Uterus (tissue), 4 donors: ENCODE results near the gene PAXIP1. TPM values are rescaled to one million over a fixed set of nuclear protein-coding genes. Genes with fewer than 3 reads are reported as not detected.
"Not testable (repeated sequence)": the region's sequence is repeated elsewhere in the genome, so short reads cannot be mapped to it uniquely, and the experiment has no call there.

Experiments used
- DNase-seq, 2 donors: peaks; one replicate each; pipeline ENCODE4 v3.0.0-alpha.2; 2019 to 2020
- H3K27ac ChIP-seq, 2 donors: fragments of 200-600 bp; sonication (generic); 1 replicate in 1 of 2; 2 replicates in 1 of 2; pipeline ENCODE4 v1.5.1; 2016 to 2018
- H3K27me3 ChIP-seq, 2 donors: fragments of 200-600 bp; sonication (generic); one replicate each; pipeline ENCODE4 v1.5.1; 2018 to 2019; ENCODE audit warnings: control low read depth in 1 of 2
- H3K36me3 ChIP-seq, 2 donors: fragments of 200-600 bp; sonication (generic); one replicate each; pipeline ENCODE4 v1.5.1; 2019; ENCODE audit warnings: control low read depth in 1 of 2
- H3K4me1 ChIP-seq, 2 donors: fragments of 200-600 bp; sonication (generic); one replicate each; pipeline ENCODE4 v1.5.1; 2018 to 2019; ENCODE audit warnings: control low read depth in 1 of 2
- H3K4me3 ChIP-seq, 2 donors: fragments of 200-600 bp; sonication (generic); 1 replicate in 1 of 2; 2 replicates in 1 of 2; pipeline ENCODE4 v1.5.1; 2018 to 2019; ENCODE audit warnings: mild to moderate bottlenecking in 1 of 2
- H3K9me3 ChIP-seq, 2 donors: fragments of 200-600 bp; sonication (generic); one replicate each; pipeline ENCODE4 v1.5.1; 2019; ENCODE audit warnings: control low read depth in 1 of 2
- CTCF ChIP-seq, 4 experiments: fragments of 200-600 bp in 2 of 4; fragments of 450-650 bp in 2 of 4; sonication (generic) in 2 of 4; IDR thresholded peaks; one replicate each; pipeline ENCODE4 v1.5.1; 2016 to 2019; ENCODE audit warnings: antibody characterized with exemption in 4 of 4, mild to moderate bottlenecking in 2 of 4, moderate library complexity in 1 of 4
- POLR2A ChIP-seq, 2 donors: fragments of 450-650 bp; IDR thresholded peaks; one replicate each; pipeline ENCODE4 v1.6.1; 2016; ENCODE audit warnings: antibody characterized with exemption in 2 of 2, mild to moderate bottlenecking in 1 of 2, moderate library complexity in 1 of 2
- intact Hi-C: fragments of 100-400 bp; cut with DNase I; formaldehyde crosslinking; loops from one replicate; pipeline ENCODE4 v1.15.1; 2023; ENCODE audit warnings: low total_unique reads
- total RNA-seq, 4 donors: library from RNA; depleted of rRNA in 3 of 4; stranded (reverse); fragments of >200 nt in 3 of 4; gene quantifications; one replicate each; pipeline versions ENCODE4 v1.1.0 to v1.2.4, GENCODE V29; 2014 to 2023
- donor health status: DM: yes; HTN: yes; CAD: no.

PAXIP1 gene
- total RNA-seq, 4 donors from 2014 or later, result 11.2 to 22.5 (median 17.3) TPM

GRCh38 chr7:154947604-154948003, 55.3 kb downstream of the PAXIP1 start:
- TF ChIP-seq CTCF (IDR thresholded peaks at IDR 0.05) (no peak), POLR2A (IDR thresholded peaks at IDR 0.05) (no peak)
- Histone ChIP-seq H3K4me3 (no peak overlapping the region), H3K4me1 (no peaks in the 10 kb centered on the region), H3K27me3 (no peaks in the 10 kb centered on the region), H3K27ac (no peak overlapping the region), H3K36me3 (no peaks in the 10 kb centered on the region), H3K9me3 (no peaks in the 10 kb centered on the region)
- no peak for DNase-seq
- intact Hi-C loops, result no loop called here

- DNase-seq, result no peak
- no peak overlapping the region for H3K4me3 ChIP-seq
- H3K27me3 ChIP-seq, result no peaks in the 10 kb centered on the region
- intact Hi-C loops, result no loop called here
- no peak for TF ChIP-seq POLR2A (IDR thresholded peaks at IDR 0.05)
- no peak for TF ChIP-seq CTCF (IDR thresholded peaks at IDR 0.05)
- no peaks in the 10 kb centered on the region for H3K9me3 ChIP-seq
- H3K4me1 ChIP-seq, result no peaks in the 10 kb centered on the region
- H3K36me3 ChIP-seq, result no peaks in the 10 kb centered on the region
- no peak overlapping the region for H3K27ac ChIP-seq
These were observed 56.8 kb downstream of the PAXIP1 start for GRCh38 chr7:154946166-154946565.

DNA sequence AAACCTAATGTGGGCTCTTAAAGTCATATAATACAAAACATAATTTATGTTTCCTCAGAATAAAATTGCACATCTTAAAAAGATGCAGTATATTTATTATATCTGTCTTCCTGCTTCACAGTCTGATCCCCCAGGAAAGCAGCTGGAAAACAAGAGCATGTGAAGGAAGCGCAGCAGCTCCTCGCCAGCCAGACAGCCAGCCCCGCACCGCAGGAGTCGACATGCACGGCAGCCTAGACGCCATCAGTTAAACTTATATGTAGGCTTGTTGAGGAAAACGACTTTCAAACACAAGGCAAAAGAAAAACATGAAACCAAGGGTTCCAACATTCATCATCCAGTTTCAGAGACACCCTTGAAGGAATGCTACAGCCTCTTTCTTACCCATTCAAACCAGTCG, 59.0 kb downstream of the PAXIP1 start:
- TF ChIP-seq CTCF (IDR thresholded peaks at IDR 0.05), result no peak
- TF ChIP-seq POLR2A (IDR thresholded peaks at IDR 0.05), result no peak
- Histone ChIP-seq H3K27ac (no peak overlapping the region), H3K27me3 (no peaks in the 10 kb centered on the region), H3K36me3 (no peaks in the 10 kb centered on the region), H3K4me3 (no peak overlapping the region), H3K9me3 (no peaks in the 10 kb centered on the region), H3K4me1 (no peaks in the 10 kb centered on the region)
- no peak for DNase-seq
- intact Hi-C loops, result no loop called here

- no peak overlapping the region for H3K27ac ChIP-seq
- DNase-seq, result no peak
- TF ChIP-seq CTCF (IDR thresholded peaks at IDR 0.05) (no peak), POLR2A (IDR thresholded peaks at IDR 0.05) (no peak)
- H3K4me1 ChIP-seq, result no peaks in the 10 kb centered on the region
- H3K4me3 ChIP-seq, result no peak overlapping the region
- intact Hi-C loops, result no loop called here
- no peaks in the 10 kb centered on the region for H3K9me3 ChIP-seq
- H3K36me3 ChIP-seq, result no peaks in the 10 kb centered on the region
- no peaks in the 10 kb centered on the region for H3K27me3 ChIP-seq
These were observed 60.2 kb downstream of the PAXIP1 start for GRCh38 chr7:154942691-154943090.

- intact Hi-C loops, result no loop called here
- Histone ChIP-seq H3K27me3 (no peaks in the 10 kb centered on the region), H3K27ac (no peak overlapping the region), H3K36me3 (no peaks in the 10 kb centered on the region), H3K4me1 (no peaks in the 10 kb centered on the region), H3K9me3 (no peaks in the 10 kb centered on the region), H3K4me3 (no peak overlapping the region)
- TF ChIP-seq POLR2A (IDR thresholded peaks at IDR 0.05) (no peak), CTCF (IDR thresholded peaks at IDR 0.05) (no peak)
- DNase-seq, result no peak
These were observed 65.1 kb downstream of the PAXIP1 start for GRCh38 chr7:154937837-154938236.

DNA sequence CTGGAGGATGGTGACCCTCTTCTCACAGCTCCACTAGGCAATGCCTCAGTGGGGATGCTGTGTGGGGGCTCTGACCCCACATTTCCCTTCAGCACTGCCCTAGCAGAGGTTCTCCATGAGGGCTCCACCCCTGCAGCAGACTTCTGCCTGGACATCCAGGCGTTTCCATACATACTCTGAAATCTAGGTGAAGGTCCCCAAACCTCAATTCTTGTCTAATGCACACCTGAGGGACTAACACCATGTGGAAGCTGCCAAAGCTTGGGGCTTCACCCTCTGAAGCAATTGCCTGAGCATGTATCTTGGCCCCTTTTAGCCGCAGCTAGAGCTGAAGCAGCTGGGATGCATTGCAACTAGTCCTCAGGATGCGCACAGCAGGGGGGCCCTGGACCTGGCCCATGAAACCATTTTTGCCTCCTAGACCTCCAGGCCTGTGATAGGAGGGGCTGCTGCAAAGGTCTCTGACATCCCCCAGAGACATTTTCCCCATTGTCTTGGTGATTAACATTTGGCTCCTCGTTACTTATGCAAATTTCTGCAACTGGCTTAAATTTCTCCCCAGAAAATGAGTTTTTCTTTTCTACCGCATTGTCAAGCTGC, 68.5 kb downstream of the PAXIP1 start:
- intact Hi-C loops, H3K4me1 ChIP-seq, DNase-seq, H3K36me3 ChIP-seq, H3K27ac ChIP-seq, H3K4me3 ChIP-seq, H3K9me3 ChIP-seq, H3K27me3 ChIP-seq: not testable (repeated sequence)
